WTC11 (cell line): Measurements from ENCODE around the gene CTNND2. TPM values are rescaled to one million over a fixed set of nuclear protein-coding genes. Genes with fewer than 3 reads are reported as not detected.

Experiments used
- ATAC-seq: fragments of 200-7000 bp; cut with Tn5 transposase; 2 replicates; pipeline ENCODE4 v1.10.0; 2021; ENCODE audit warnings: mild to moderate bottlenecking, moderate library complexity
- CTCF ChIA-PET: fragments of 300-600 bp; sonication (Branson Sonifier 250); formaldehyde crosslinking; loops from one replicate; lab custom pipeline; 2021; ENCODE audit warnings: antibody characterized with exemption; lab: Charles Lee
- POLR2A ChIA-PET: fragments of 350-600 bp; sonication (Branson Sonifier 250); formaldehyde crosslinking; loops from one replicate; lab custom pipeline; 2021; ENCODE audit warnings: antibody characterized with exemption; lab: Charles Lee
- DNase-seq: peaks from one replicate; pipeline ENCODE4 v3.0.0; 2021; ENCODE audit warnings: low spot score
- H3K27ac Mint-ChIP-seq: 2 replicates; pipeline ENCODE4 v1.8.0; 2021; ENCODE audit warnings: mixed read lengths
- H3K27me3 Mint-ChIP-seq: 2 replicates; pipeline ENCODE4 v1.8.0; 2021; ENCODE audit warnings: low read depth, mild to moderate bottlenecking, moderate library complexity, mixed read lengths
- H3K36me3 Mint-ChIP-seq: 2 replicates; pipeline ENCODE4 v1.8.0; 2021; ENCODE audit warnings: mixed read lengths
- H3K4me1 Mint-ChIP-seq: 2 replicates; pipeline ENCODE4 v1.8.0; 2022; ENCODE audit warnings: mixed read lengths
- H3K4me3 Mint-ChIP-seq: 2 replicates; pipeline ENCODE4 v1.8.0; 2021; ENCODE audit warnings: mild to moderate bottlenecking, moderate library complexity, mixed read lengths
- H3K9me3 Mint-ChIP-seq: 2 replicates; pipeline ENCODE4 v1.8.0; 2021; ENCODE audit warnings: mixed read lengths
- CREB1 ChIP-seq: sonication (generic); formaldehyde crosslinking; IDR thresholded peaks from 2 replicates; pipeline ENCODE4 v1.8.0; 2023; ENCODE audit warnings: mild to moderate bottlenecking, missing genetic modification reagents
- ESRRA ChIP-seq: sonication (generic); formaldehyde crosslinking; IDR thresholded peaks from 2 replicates; pipeline ENCODE4 v1.8.1; 2022; ENCODE audit warnings: mild to moderate bottlenecking, missing genetic modification reagents, borderline replicate concordance
- NFATC4 ChIP-seq: fragments of 250-450 bp; sonication (Bioruptor Pico); IDR thresholded peaks from 2 replicates; pipeline ENCODE4 v1.9.0; 2021; ENCODE audit warnings: mild to moderate bottlenecking
- NFYB ChIP-seq: sonication (generic); formaldehyde crosslinking; conservative IDR thresholded peaks from 2 replicates; pipeline ENCODE4 v1.8.0; 2022; ENCODE audit warnings: low read depth, missing genetic modification reagents
- NR1H2 ChIP-seq: sonication (generic); formaldehyde crosslinking; IDR thresholded peaks from 2 replicates; pipeline ENCODE4 v1.9.0; 2021; ENCODE audit warnings: mild to moderate bottlenecking, moderate library complexity, missing genetic modification reagents
- TP53 ChIP-seq: sonication (generic); formaldehyde crosslinking; IDR thresholded peaks from 2 replicates; pipeline ENCODE4 v1.8.1; 2023; ENCODE audit warnings: mild to moderate bottlenecking, missing genetic modification reagents
- ZNF138 ChIP-seq: sonication (generic); formaldehyde crosslinking; conservative IDR thresholded peaks from 2 replicates; pipeline ENCODE4 v1.8.1; 2022; ENCODE audit warnings: mild to moderate bottlenecking, moderate library complexity, missing genetic modification reagents
- ZNF232 ChIP-seq: sonication (generic); formaldehyde crosslinking; IDR thresholded peaks from 2 replicates; pipeline ENCODE4 v1.8.0; 2022; ENCODE audit warnings: mild to moderate bottlenecking, missing genetic modification reagents
- ZNF263 ChIP-seq: sonication (generic); formaldehyde crosslinking; IDR thresholded peaks from 2 replicates; pipeline ENCODE4 v1.8.1; 2022; ENCODE audit warnings: low read depth, mild to moderate bottlenecking, moderate library complexity, missing genetic modification reagents
- ZNF416 ChIP-seq: fragments of 250-450 bp; sonication (Bioruptor Pico); IDR thresholded peaks from 2 replicates; pipeline ENCODE4 v1.9.0; 2021; ENCODE audit warnings: mild to moderate bottlenecking, inconsistent platforms
- total RNA-seq: library from RNA; stranded (reverse); gene quantifications from 3 replicates; pipeline ENCODE4 v1.2.3, GENCODE V29; 2021
- TF ChIP-seq, protein P1 (sequence below): sonication (generic); formaldehyde crosslinking; conservative IDR thresholded peaks from 2 replicates; pipeline ENCODE4 v1.8.1; 2023; ENCODE audit warnings: mild to moderate bottlenecking, low read depth, missing genetic modification reagents, moderate library complexity
- TF ChIP-seq, protein P2 (sequence below): sonication (generic); formaldehyde crosslinking; IDR thresholded peaks from 2 replicates; pipeline ENCODE4 v1.8.0; 2023; ENCODE audit warnings: mild to moderate bottlenecking, missing genetic modification reagents
- TF ChIP-seq, protein P3 (sequence below): fragments of 250-450 bp; sonication (Bioruptor Pico); IDR thresholded peaks from 2 replicates; pipeline ENCODE4 v1.9.0; 2021; ENCODE audit warnings: mild to moderate bottlenecking
- TF ChIP-seq, protein P4 (sequence below): sonication (generic); formaldehyde crosslinking; IDR thresholded peaks from 2 replicates; pipeline ENCODE4 v1.8.1; 2022; ENCODE audit warnings: low read depth, mild to moderate bottlenecking, moderate library complexity, missing genetic modification reagents, borderline replicate concordance

The CTNND2 gene
- total RNA-seq, 1 experiment from 2014 or later, result 11.9 TPM

DNA sequence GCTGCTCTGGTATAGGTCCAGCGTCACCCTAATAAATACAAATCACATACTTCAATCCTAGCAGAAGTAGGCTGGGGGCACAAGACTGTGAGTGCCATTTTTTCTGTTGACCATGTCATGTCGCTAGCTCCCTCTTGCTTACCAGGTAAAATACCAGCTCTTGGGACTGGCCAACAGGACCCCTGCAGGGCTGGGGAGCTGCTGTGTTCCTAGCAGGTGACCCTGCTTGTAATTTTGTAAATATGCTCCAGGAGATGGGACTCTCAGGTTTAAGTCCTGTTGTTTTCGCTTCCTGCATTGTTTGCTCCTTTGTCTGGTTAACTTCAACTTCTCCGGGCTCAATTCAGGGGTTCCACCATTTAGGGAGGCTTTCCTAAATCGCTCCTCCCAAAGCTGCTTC is 856.6 kb downstream of the CTNND2 start (continued):
- TF ChIP-seq, protein P1, sequence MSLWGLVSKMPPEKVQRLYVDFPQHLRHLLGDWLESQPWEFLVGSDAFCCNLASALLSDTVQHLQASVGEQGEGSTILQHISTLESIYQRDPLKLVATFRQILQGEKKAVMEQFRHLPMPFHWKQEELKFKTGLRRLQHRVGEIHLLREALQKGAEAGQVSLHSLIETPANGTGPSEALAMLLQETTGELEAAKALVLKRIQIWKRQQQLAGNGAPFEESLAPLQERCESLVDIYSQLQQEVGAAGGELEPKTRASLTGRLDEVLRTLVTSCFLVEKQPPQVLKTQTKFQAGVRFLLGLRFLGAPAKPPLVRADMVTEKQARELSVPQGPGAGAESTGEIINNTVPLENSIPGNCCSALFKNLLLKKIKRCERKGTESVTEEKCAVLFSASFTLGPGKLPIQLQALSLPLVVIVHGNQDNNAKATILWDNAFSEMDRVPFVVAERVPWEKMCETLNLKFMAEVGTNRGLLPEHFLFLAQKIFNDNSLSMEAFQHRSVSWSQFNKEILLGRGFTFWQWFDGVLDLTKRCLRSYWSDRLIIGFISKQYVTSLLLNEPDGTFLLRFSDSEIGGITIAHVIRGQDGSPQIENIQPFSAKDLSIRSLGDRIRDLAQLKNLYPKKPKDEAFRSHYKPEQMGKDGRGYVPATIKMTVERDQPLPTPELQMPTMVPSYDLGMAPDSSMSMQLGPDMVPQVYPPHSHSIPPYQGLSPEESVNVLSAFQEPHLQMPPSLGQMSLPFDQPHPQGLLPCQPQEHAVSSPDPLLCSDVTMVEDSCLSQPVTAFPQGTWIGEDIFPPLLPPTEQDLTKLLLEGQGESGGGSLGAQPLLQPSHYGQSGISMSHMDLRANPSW (CRISPR knock-in tag), result no peak
- no peak for TF ChIP-seq ESRRA (CRISPR knock-in tag)

DNA sequence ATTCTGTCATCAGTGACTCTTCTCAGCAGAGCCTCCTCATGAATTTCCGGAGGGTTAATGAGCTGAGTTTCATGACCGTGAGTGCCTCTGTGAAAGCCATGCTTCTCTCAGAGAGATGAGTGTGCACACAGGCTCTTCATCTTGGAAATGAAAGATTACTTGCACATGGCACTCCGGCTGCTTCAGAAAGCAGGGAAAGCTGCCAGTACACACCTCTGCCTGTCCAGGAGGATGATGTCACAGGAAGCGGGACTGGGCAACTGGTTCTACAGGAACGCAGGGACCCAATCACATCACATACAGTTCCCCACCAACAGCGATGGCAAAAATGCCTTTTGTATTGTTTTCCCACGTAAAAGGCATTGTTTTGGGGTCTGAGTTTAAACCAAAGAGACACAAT is 857.2 kb downstream of the CTNND2 start:
- no peaks in the 10 kb centered on the region for H3K36me3 Mint-ChIP-seq
- ATAC-seq (no peak), DNase-seq (no peak)
- ChIA-PET CTCF (interaction anchor here (0.7 to 0.9 kb wide), 2 partner anchors 17 to 190 kb away, joined by 3 read pairs; no protein-coding TSS in a partner anchor), POLR2A (no interaction called here)
- TF ChIP-seq ZNF138 (CRISPR knock-in tag) (no peak), NFYB (CRISPR knock-in tag) (no peak), CREB1 (no peak), TP53 (CRISPR knock-in tag) (no peak), ZNF232 (CRISPR knock-in tag) (no peak), ZNF416 (no peak), NFATC4 (CRISPR knock-in tag) (no peak), NR1H2 (CRISPR knock-in tag) (no peak), ZNF263 (CRISPR knock-in tag) (no peak)
- TF ChIP-seq, protein P2, sequence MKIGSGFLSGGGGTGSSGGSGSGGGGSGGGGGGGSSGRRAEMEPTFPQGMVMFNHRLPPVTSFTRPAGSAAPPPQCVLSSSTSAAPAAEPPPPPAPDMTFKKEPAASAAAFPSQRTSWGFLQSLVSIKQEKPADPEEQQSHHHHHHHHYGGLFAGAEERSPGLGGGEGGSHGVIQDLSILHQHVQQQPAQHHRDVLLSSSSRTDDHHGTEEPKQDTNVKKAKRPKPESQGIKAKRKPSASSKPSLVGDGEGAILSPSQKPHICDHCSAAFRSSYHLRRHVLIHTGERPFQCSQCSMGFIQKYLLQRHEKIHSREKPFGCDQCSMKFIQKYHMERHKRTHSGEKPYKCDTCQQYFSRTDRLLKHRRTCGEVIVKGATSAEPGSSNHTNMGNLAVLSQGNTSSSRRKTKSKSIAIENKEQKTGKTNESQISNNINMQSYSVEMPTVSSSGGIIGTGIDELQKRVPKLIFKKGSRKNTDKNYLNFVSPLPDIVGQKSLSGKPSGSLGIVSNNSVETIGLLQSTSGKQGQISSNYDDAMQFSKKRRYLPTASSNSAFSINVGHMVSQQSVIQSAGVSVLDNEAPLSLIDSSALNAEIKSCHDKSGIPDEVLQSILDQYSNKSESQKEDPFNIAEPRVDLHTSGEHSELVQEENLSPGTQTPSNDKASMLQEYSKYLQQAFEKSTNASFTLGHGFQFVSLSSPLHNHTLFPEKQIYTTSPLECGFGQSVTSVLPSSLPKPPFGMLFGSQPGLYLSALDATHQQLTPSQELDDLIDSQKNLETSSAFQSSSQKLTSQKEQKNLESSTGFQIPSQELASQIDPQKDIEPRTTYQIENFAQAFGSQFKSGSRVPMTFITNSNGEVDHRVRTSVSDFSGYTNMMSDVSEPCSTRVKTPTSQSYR (CRISPR knock-in tag), result no peak
- TF ChIP-seq, protein P1 (CRISPR knock-in tag), result no peak
- TF ChIP-seq, protein P3, sequence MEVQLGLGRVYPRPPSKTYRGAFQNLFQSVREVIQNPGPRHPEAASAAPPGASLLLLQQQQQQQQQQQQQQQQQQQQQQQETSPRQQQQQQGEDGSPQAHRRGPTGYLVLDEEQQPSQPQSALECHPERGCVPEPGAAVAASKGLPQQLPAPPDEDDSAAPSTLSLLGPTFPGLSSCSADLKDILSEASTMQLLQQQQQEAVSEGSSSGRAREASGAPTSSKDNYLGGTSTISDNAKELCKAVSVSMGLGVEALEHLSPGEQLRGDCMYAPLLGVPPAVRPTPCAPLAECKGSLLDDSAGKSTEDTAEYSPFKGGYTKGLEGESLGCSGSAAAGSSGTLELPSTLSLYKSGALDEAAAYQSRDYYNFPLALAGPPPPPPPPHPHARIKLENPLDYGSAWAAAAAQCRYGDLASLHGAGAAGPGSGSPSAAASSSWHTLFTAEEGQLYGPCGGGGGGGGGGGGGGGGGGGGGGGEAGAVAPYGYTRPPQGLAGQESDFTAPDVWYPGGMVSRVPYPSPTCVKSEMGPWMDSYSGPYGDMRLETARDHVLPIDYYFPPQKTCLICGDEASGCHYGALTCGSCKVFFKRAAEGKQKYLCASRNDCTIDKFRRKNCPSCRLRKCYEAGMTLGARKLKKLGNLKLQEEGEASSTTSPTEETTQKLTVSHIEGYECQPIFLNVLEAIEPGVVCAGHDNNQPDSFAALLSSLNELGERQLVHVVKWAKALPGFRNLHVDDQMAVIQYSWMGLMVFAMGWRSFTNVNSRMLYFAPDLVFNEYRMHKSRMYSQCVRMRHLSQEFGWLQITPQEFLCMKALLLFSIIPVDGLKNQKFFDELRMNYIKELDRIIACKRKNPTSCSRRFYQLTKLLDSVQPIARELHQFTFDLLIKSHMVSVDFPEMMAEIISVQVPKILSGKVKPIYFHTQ, result no peak
- no peaks in the 10 kb centered on the region for H3K4me1 Mint-ChIP-seq
- no peak overlapping the region for H3K27ac Mint-ChIP-seq
- no peak overlapping the region for H3K4me3 Mint-ChIP-seq
- no peaks in the 10 kb centered on the region for H3K9me3 Mint-ChIP-seq
- H3K27me3 Mint-ChIP-seq, result no peaks in the 10 kb centered on the region

DNA sequence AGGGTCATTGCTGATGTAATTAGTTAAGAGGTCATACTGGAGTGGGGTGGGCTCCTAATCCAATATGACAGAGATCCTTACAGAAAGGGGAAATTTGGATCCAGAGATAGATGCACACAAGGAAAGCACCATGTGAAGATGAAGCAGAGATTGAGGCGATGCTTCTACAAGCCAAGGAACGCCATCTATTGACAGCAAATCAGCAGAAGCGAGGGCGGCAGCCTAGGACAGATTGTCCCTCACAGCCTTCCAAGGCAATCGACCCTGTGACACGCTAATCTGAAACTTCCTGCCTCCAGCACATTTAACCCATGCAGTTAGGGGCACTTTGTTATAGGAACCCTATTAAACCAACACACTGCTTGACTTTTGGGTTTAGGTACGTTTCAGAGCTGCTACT is 858.1 kb downstream of the CTNND2 start:
- no peak overlapping the region for H3K27ac Mint-ChIP-seq
- CTCF ChIA-PET, result interaction anchor here (0.7 to 0.9 kb wide), 2 partner anchors 16 to 190 kb away, joined by 3 read pairs; no protein-coding TSS in a partner anchor
- ATAC-seq, result peak; percentile 83

More for the DNA sequence above, 858.1 kb downstream of the CTNND2 start:
- H3K4me3 Mint-ChIP-seq, result no peak overlapping the region
- H3K4me1 Mint-ChIP-seq, result no peaks in the 10 kb centered on the region
- POLR2A ChIA-PET, result no interaction called here
- peak; percentile 18 for DNase-seq
- no peaks in the 10 kb centered on the region for H3K9me3 Mint-ChIP-seq
- TF ChIP-seq, protein P4, sequence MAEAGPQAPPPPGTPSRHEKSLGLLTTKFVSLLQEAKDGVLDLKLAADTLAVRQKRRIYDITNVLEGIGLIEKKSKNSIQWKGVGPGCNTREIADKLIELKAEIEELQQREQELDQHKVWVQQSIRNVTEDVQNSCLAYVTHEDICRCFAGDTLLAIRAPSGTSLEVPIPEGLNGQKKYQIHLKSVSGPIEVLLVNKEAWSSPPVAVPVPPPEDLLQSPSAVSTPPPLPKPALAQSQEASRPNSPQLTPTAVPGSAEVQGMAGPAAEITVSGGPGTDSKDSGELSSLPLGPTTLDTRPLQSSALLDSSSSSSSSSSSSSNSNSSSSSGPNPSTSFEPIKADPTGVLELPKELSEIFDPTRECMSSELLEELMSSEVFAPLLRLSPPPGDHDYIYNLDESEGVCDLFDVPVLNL, result no peak
- no peaks in the 10 kb centered on the region for H3K27me3 Mint-ChIP-seq
- no peaks in the 10 kb centered on the region for H3K36me3 Mint-ChIP-seq
